NB4 (cell line): ENCODE measurements around the gene AP3B1.
"Not testable (repeated sequence)": the region's sequence is repeated elsewhere in the genome, so short reads cannot be mapped to it uniquely, and the experiment has no call there.

Source experiments
- DNase-seq: peaks from one replicate; pipeline ENCODE4 v3.0.0; 2010; ENCODE audit warnings: low read depth
- H3K4me3 ChIP-seq: one replicate; pipeline ENCODE4 v1.5.1; 2011; ENCODE audit warnings: mild to moderate bottlenecking, low read depth, low read length, moderate library complexity
- MYC ChIP-seq: IDR thresholded peaks from 2 replicates; pipeline ENCODE4 v1.6.1; 2011; ENCODE audit warnings: low read depth, low read length
- POLR2A ChIP-seq: IDR thresholded peaks from 2 replicates; pipeline ENCODE4 v1.6.1; 2011; ENCODE audit warnings: mild to moderate bottlenecking; ENCODE audit not compliant: insufficient read length; ENCODE audit errors: extremely low read depth
- TF ChIP-seq, protein P1 (sequence below): IDR thresholded peaks from one replicate; pipeline ENCODE4 v1.5.1; 2012; ENCODE audit warnings: low read depth, low read length
- TF ChIP-seq, protein P2 (sequence below): IDR thresholded peaks from 2 replicates; pipeline ENCODE4 v1.6.1; 2011; ENCODE audit warnings: low read depth, low read length

AP3B1 gene

GRCh38 chr5:78056901-78057514 lies 237.5 kb downstream of the AP3B1 start:
- DNase-seq, result no peak

DNA sequence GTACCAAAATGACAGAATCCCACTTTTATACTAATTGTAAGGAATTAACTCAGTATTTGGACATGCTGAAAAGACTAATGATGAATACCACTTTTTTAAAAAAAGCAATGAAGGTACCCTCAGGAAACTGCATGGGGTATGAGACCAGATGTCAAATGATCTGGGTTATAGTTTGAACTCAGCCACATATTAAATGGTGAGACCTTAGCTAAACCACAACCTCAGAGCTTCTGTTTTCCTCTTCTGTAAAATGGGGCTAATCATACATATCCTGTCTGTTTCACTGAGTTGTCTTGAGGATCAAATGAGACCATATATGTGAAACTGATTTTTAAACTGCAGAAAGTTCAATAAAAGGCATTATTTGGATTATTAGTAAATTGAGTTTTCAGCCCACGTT lies 238.4 kb downstream of the AP3B1 start:
- TF ChIP-seq, protein P1, sequence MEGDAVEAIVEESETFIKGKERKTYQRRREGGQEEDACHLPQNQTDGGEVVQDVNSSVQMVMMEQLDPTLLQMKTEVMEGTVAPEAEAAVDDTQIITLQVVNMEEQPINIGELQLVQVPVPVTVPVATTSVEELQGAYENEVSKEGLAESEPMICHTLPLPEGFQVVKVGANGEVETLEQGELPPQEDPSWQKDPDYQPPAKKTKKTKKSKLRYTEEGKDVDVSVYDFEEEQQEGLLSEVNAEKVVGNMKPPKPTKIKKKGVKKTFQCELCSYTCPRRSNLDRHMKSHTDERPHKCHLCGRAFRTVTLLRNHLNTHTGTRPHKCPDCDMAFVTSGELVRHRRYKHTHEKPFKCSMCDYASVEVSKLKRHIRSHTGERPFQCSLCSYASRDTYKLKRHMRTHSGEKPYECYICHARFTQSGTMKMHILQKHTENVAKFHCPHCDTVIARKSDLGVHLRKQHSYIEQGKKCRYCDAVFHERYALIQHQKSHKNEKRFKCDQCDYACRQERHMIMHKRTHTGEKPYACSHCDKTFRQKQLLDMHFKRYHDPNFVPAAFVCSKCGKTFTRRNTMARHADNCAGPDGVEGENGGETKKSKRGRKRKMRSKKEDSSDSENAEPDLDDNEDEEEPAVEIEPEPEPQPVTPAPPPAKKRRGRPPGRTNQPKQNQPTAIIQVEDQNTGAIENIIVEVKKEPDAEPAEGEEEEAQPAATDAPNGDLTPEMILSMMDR, result no peak
- TF ChIP-seq, protein P2, sequence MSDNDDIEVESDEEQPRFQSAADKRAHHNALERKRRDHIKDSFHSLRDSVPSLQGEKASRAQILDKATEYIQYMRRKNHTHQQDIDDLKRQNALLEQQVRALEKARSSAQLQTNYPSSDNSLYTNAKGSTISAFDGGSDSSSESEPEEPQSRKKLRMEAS, result no peak
- no peak for DNase-seq
- H3K4me3 ChIP-seq, result no peak overlapping the region

More at GRCh38 chr5:78056901-78057514, 237.5 kb downstream of the AP3B1 start:
- TF ChIP-seq, protein P1, result no peak
- TF ChIP-seq MYC, result no peak
- TF ChIP-seq, protein P2, result no peak
- TF ChIP-seq POLR2A, result no peak
- no peak overlapping the region for H3K4me3 ChIP-seq

DNA sequence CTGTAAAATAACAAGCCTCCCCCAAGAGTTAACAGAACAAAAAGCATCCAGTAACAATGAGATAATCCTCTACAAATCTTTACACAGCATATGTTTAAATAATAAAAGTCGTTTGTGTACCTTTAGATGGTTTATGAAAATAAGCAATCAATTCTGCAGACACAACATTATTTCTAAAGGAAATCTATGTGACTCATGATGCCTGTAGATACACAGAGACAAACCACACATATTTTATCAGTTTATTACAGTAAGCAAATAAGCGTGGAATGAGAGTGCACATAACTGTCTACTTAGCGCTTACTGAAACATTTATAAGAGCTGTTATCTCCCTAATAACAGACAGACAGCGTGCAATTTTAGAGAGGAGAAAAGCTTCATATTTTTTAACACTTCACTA lies 243.6 kb downstream of the AP3B1 start:
- DNase-seq, result no peak
- H3K4me3 ChIP-seq, result no peak overlapping the region
- TF ChIP-seq, protein P1, result no peak
- TF ChIP-seq MYC (no peak), POLR2A (no peak)
- TF ChIP-seq, protein P2, result no peak

DNA sequence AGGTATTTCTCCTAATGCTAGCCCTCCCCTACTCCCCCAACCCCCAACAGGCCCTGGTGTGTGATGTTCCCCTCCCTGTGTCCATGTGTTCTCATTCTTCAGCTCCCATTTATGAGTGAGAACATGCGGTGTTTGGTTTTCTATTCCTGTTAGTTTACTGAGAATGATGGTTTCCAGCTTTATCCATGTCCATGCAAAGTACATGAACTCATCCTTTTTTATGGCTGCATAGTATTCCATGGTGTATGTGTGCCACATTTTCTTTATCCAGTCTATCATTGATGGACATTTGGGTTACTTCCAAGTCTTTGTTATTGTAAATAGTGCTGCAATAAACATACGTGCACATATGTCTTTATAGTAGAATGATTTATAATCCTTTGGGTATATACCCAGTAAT lies 247.7 kb downstream of the AP3B1 start:
- DNase-seq, H3K4me3 ChIP-seq: not testable (repeated sequence)

DNA sequence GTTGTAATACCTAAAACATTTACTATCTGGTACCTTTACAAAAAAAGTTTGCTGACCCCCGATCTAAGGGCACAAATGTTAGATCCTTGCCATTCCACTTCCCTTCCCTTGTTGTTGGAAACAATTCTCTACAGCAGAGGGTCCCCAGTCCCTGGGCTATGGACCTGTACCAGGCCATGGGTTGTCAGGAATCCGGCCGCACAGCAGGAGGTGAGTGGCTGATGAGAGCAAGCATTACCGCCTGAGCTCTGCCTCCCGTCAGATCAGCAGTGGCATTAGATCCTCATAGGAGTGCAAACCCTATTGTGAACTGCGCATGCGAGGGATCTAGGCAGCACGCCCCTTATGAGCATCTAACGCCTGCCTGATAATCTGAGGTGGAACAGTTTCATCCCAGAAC lies 248.5 kb downstream of the AP3B1 start:
- no peak for DNase-seq
- TF ChIP-seq MYC, result no peak
- TF ChIP-seq, protein P1, result no peak
- TF ChIP-seq, protein P2, result no peak
- TF ChIP-seq POLR2A, result no peak
- H3K4me3 ChIP-seq, result no peak overlapping the region

- no peak for TF ChIP-seq POLR2A
- TF ChIP-seq MYC, result no peak
- TF ChIP-seq, protein P1, result no peak
- TF ChIP-seq, protein P2, result no peak
- no peak for DNase-seq
- H3K4me3 ChIP-seq, result no peak overlapping the region
These were observed 252.7 kb downstream of the AP3B1 start for GRCh38 chr5:78041805-78042204.
